AG20443 (cell line): ENCODE results near the gene PPIP5K2.
A peak's percentile ranks its signal among the peaks of the same experiment; 100 is the strongest.
"Not testable (repeated sequence)": the region's sequence is repeated elsewhere in the genome, so short reads cannot be mapped to it uniquely, and the experiment has no call there.

Source experiments
- DNase-seq: peaks from one replicate; pipeline ENCODE4 v3.0.0; 2012; ENCODE audit warnings: low spot score, mixed read lengths

The PPIP5K2 gene

DNA sequence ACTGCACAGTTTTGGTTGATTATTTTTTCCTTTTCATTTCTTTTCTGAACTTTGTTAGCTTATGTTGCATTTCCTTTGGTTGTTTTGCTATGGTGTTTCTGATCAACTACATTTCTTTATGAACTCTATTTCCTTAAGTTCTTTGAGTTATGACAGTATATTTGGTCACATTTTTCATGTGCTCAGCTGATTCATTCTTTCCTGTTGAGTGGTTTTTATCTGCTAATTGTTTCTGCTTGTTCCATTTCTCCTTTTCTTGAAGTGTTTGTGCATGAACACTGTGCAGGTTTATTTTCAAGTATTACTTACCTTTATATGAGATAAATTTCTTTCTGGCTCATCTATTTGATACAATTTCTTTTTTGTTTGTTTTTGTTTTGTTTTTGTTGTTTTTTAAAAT, 87.6 kb downstream of the PPIP5K2 start:
- no peak for DNase-seq

DNA sequence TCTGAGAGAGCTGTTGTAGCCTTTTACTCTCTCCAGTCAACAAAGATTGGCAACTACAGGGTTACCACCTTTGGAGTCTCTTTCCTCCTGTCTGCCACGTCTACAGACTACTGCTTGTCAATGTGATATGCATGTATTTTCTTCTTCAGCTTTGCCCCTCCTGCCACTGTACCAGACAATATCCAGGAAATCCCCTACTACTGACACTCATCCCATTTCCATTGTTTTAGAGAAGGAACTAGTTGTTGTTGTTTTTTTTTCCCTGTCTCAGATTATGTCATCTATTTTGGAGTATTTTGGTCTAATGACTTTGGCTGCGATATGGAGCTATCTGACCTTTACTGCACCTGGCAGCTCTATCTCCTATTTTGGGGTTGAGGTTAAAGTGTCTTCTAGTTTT, 88.4 kb downstream of the PPIP5K2 start:
- DNase-seq = no peak

DNA sequence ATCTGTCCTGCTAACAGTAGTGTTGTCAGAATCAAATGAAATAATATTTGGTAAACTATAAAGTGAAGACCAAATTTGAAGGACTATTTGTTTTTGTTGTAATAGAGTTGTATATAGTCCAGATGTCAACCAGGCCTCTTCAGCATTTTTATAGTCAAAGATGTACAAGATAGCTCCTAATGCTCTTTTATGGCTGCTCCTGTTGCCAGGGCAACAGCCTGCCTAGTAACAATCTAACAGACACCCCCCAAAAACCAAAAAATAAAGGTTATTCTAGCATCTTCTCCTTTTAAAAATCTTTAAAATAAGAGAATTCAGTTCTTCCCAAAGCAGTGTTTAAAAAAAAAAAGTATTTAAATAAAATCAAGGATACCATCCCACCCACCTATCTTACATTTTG, 89.0 kb downstream of the PPIP5K2 start:
- no peak for DNase-seq

DNA sequence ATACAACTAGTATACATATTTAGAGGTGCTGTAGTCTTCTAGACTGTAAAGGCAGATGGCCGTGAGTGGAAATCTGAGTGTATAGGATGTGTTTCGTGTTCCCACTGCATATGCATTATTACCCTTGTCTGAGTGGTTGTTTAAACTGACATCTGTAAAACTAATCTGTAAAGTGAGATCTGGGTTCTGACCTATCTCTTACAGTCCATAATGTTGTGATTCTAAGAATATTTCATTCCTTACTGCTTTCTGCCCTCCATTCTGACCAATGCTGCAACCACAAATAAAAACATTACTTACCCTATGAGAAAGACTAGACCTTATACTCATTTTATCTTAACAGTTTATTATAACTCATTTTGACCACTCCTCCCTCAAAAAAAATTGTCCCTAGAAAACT, 90.9 kb downstream of the PPIP5K2 start:
- DNase-seq = no peak

DNA sequence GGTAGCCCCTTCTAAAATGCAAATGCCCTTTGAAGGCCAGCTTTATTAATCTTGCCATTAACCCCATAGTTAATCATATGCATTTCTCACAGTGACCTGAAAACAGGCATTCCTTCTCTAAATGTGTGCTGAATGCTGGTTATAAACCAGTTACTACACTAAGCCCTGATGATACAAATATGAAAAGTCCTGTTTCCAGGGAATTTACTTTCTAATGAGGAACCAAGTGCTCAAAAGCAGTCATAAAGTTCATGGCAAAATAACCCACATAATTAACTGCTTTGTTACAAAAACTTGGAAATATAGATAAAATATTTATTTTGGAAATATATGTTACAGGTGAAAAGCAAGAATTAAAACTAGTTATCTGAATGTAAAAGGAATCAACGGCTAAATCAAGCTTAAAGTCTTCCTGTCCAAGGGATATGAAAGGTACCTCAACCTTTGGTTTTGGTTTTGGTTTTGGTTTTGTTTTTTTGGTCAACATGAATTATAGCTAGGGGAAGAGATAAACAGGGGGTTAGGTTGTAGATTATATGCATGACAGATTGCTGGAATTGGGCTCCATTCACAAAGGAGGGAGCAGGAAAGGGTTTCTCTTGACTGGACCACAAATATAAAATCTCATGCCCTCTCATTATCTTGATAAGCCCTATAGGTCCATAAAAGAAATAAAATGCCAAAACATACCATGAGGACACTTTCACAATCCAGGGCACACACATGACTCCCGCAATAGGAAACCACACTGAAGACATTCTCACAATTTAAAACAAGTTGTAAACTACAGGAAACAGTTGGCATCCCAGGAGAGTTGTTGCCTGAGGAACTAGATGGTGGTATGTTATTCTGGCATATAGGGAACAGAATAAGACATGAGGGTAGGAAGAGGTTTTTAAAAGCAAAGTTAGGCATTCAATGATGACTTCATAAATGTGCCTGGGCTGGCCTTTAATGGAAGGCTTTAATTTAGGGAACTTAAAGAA, 91.8 kb downstream of the PPIP5K2 start:
- DNase-seq = no peak

DNA sequence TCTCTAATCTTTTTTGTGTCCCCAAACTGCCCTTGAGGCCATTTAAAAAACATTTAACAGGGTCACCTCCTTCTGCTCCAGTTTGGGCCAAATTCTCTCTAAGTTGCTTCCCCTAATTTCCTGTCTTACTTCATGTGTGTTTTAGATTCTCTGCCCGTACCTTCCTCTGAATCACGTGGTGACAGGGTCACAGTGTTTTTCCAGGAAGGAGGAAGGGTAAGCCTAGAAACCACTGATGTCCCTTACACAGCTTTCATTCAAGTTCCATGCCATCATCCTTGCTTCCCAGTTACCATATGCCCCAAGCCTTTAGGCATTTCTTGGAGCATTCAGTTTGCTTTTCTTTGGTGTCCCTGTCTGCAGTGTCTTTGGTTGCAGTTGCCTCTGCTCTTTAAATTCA, 96.0 kb downstream of the PPIP5K2 start:
- DNase-seq = no peak

DNA sequence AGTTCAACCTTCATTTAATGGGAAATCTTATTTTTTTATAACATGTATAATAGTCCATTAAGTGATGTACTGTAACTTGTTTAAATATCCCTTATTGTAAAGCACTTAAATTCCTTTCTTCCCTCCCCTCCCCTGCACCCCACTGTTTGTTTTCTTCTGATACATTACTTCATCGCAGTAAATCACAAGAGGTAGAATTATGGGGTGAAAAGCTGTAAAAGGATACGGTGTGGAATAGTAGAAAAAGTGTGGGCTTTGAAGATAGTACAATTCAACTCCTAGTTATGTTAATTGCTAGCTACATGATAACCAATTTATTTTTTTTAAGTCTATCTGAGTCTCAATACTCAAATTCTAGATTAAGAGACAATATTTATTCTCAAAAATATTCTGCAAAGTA, 96.6 kb downstream of the PPIP5K2 start:
- DNase-seq = no peak

DNA sequence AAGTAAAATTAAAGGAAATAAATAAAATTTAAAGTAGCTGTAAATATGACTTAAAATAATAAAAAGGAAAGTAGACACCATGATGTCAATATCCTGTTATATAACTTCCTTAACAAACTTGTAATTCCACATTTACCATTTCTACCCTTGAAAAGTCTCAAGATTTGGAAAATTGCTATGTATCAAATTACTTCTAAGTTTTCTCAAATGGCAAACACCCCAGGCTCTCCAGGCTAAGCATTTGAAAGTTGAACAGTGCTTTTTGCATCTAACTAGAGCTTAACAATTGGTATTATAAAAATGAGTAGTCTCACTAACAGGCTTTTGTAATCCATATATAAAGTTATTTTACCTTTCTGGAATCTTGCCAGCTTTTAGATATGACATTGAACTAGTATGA, 97.0 kb downstream of the PPIP5K2 start:
- DNase-seq = no peak

DNA sequence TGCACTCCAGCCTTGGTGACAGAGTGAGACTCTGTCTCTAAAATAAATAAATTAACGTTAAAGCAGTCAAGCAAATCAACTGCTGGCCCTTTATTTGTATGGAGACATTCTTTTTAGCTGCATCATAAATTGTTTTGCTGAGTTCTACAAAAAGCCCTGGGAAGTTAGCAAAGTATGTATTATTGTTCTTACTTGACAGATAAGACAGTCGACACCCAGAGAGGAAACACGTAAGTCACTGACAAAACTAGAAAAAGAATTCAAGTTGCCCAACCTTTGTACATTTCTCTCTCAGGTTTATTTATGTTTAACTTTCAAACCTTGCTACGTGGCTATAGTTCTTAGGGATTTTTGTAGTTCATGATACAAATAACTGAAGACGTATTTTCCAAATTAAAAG, 98.1 kb downstream of the PPIP5K2 start:
- peak; percentile 24 for DNase-seq

DNA sequence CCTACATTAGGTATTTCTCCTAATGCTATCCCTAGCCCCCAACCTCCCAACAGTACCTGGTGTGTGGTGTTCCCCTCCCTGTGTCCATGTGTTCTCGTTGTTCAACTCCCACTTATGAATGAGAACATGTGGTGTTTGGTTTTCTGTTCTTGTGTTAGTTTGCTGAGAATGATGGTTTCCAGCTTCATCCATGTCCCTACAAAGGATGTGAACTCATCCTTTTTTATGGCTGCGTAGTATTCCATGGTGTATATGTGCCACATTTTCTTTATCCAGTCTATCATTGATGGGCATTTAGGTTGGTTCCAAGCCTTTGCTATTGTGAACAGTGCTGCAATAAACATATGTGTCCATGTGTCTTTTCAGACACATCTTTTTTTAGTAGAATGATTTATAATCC, 99.0 kb downstream of the PPIP5K2 start:
- not testable (repeated sequence) for DNase-seq

DNA sequence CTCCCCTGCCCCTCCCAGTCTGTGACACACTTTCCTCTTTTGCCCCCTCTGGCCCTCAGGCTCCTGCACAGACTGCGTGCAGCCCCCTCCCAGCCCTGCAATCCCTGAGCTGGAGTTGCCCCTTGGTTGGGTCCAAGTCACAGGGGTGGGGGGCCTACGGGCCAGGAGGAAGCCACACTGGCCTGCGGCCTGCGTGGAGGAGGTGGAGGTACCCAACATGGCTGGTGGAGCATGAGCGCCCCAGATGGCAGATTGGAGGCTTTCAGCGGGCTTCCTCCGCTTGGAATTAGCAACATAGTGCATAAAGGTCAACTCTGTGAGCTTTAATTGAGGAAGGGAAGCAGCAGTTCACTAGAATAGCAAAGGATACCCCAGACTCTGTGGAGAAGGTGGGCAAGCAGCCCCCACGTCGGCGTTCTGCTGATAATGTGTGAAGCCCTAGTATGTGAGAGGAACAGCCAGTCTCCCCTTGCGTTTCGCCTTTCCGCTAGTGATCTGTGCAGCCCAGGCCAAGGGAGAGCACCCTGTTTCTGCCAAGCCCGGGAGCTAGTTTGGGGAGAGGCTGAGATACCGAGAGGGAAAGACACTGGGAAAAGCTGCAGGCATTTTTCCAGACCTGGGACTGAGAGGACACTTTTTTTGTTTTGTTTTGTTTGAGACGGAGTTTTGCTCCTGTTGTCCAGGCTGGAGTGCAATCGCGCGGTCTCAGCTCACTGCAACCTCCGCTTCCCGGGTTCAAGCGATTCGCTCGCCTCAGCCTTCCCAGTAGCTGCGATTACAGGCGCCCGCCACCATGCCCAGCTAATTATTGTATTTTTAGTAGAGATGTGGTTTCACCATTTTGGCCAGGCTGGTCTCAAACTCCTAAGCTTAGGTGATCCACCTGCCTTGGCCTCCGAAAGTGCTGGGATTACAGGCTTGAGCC, 103.2 kb downstream of the PPIP5K2 start:
- DNase-seq = no peak

DNA sequence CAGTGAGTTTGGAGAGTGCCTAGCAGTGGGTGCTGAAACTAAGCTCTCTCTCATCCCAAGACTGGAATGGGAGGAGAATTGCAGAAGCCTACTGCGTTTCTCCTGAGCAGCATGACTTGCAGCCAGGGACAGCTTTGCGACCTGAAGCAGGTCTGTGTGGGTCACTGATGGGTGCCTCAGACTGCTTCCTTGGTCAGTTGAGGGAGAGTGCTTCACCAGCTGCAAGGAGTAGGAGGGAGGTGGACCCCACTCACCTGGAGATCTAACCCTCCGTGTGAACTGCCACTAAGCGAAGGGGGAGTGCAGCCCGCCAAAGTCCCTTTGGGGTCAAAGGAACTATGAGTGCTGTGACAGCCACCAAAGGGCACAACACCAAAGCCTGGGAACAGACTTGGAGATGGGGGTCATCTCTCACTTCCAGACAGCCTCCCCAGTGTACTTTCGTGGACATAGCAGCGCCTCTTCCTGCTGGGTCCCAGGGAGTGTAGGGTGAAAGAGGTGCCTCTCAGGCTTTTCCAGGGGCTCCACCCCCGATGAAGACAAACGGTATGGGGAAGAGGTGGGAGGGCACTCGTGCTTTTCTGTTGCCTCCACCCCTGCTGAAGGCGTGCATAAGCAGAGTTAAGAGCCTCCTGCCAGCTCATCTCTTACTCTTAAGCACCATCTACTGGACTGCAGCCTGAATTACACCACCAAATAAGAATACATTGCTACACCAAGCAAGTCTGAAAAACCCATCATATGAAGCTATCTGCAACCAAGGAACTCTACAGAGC, 104.2 kb downstream of the PPIP5K2 start:
- DNase-seq = peak; percentile 66

DNA sequence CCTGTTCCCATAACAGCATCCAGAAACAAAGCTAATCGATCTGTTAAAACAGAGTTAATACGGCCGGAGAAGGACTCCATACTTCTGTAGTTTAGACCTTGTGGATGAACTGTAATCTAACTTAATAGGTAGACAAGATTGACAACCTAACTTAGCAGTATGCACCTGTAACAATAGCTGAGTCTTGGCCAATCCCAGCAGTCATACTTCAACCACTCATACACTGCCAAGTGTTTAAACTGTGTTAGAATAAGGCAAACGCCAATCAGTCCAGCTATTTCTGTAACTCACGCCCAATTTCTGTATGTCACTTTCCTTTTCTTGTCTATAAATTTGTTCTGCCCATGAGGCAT, 104.8 kb downstream of the PPIP5K2 start:
- no peak for DNase-seq

DNA sequence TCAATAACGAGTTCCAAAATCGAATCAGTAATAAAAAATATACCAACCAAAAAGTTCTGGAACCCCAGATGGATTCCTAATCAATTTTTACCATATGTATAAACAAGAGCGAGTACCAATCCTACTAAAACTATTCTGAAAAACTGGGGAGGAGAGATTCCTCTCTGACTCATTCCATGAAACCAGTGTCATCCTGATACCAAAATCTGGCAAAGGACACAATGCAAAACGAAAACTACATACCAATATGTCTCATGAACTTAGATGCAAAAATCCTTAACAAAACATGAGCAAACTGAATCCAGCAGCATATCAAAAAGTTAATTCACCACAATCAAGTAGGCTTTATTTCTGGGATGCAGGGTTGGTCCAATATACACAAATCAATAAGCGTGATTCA, 108.0 kb downstream of the PPIP5K2 start:
- no peak for DNase-seq

DNA sequence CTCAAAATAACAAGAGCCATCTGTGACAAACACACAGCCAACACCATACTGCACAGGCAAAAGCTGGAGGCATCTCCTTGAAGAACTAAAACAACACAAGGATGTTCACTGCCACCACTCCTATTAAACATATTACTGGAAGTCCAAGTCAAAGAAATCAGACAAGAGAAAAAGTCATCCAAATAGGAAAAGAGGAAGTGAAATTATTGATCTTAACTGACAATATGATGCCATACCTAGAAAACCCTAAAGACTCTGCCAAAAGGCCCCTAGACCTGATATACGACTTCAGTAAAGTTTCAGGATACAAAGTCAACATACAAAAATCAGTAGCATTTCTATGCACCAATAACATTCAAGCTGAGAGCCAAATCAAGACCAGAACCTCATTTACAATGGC, 108.5 kb downstream of the PPIP5K2 start:
- no peak for DNase-seq

DNA sequence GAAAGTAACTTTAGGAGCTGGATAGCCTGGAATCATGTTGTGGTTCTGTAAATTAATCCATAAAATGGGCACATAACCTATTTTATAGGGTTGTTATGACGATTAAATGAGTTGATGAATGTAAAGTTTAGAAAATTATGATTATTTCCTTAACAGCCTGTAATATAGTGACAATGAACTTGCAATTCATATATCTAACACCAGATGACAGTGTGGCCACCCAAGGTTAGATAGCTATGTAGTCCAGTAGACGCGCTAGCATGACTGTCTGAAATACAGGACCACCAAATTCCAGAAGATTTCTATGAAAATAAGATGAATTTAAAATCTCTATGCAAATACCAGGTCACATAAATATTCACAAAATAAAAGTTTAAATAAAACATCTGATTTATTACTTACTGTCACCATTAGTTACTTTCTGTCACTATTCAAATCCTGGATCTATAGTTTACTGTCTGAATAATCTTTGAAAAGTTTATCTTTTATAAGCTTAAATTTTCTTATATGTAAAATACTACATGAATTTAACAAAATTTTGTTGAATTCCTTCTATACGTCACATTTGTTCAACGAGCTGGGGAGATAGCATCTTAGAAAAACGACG, 112.4 kb downstream of the PPIP5K2 start:
- DNase-seq = peak; percentile 47

DNA sequence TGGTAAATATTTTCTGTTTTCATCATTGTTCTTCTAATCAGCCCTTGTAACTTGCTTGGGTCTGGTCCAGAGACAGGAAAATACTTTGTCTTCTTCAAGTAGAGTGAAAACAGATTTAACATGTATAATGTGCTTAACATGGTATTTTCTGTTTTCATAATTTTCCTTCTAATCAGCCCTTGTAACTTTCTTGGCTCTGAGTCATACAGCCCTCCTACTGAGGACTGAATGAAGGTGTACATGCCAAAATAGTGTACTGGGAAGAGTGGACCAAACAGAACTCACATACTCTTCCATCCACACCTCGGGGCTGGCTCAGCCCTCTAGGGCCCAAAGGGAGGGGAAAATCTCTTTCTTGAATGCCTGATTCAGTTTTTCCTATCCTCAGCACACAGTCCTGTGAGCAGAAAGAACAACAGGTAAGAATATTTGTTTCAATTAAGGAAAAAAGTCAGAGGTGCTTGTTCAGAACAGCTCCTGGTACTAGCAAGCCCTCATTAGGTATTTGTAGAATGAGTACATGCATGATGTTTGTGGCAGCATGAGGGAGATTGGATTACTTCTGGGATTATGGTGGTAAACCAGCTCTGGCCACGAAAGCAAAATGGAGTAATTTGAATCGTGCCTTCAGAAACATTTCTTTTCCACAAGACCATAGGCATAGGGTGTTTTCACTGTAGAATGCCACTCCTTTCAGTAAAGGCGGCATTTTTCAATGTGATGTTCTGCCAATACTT, 114.3 kb downstream of the PPIP5K2 start:
- DNase-seq = no peak

DNA sequence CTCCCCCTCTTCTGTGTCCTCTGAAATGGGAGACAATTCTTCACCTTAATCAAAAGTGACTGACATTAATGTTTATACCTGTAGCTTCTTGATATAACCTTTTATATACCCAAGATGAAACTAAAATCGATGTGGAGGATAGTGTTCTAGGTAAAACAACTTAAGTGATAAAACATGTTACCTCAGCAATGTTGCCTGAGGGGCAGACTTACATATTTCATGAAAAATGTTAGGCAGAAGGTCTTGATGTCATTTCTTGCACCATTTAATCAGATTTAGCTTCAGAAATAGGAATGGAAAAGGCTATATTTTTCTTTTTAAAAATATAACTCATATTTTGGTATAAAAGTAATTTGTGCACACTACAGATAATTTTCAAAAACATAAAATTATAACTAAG, 115.8 kb downstream of the PPIP5K2 start:
- DNase-seq = no peak

DNA sequence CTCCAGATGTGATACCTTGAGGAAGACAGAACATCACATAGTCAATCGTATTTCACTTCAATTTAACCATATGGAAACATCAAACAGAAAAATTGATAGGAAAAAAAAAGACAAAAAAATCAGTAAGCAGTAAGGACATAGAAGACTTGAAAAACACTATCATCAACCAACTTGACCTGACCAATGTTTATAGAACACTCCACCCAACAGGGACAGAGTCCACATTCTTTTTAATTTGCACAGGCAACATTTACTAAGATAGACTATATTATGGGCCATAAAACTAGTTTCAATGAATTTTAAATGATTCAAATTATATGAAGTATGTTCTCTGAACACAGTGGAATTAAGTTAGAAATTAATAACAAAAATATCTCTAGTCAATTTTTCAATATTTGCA, 117.7 kb downstream of the PPIP5K2 start:
- no peak for DNase-seq

DNA sequence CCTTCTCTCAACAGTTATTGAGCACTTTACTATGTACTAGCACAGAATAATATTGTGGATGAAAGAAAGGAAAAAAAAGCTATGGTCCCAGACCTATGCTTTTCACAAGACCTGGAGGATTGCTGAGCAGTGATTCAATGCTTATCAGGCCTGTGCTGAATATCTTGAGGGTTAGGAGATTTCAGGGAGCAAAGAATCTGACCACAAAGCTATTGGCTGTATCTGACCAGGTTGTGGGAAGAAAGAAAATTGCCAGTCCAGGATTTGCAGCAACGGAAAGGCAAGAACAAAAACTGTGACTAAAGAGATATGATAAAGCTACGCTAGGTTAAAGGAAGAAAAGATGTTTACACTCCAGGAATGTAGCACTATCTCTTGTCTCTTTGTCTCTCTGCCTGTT, 123.6 kb downstream of the PPIP5K2 start:
- peak; percentile 6 for DNase-seq

DNA sequence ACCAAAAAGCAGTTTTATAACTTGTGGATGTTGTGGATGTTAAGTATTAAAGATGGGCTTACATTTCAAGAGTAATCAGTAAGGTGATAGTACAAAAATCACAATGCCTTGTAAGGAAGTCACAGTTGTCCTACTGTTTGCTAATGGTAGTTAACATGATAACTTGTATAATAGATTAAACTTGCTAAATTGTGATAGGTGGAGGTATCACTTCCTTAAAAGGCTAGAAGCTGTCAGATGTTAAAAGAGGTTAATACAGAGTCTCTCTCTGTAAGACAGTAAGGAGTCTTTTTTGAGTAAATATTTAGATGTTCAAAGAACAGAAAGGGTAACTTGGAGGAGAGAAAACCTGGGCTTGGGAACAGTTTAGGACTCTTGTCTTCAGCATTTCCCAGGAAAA, 124.3 kb downstream of the PPIP5K2 start:
- DNase-seq = no peak
